ENCODE results near the gene KMT2E. TPM values are rescaled to one million over a fixed set of nuclear protein-coding genes. Genes with fewer than 3 reads are reported as not detected.

The KMT2E gene
- total and polyA plus RNA-seq, 2 experiments from 2014 or later = 30.7 to 63.5 TPM

DNA sequence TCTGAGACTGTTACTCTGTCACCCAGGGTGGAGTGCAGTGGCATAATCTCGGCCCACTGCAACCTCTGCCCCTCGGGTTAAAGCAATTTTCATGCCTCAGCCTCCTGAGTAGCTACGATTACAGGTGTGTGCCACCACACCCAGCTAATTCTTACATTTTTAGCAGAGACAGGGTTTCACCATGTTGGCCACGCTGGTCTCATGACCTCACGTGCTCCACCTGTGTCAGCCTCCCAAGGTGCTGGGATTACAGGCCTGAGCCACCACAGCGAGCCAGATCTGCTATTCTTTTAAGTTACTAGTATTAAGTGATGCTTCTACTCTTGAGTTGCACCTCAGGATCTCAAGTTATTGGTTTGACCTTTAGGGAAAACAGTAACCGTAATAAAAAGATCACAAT, 23.0 kb upstream of the KMT2E start:
- Histone ChIP-seq H3K9me2 (ENCODE audit: insufficient read depth) (no peaks in the 10 kb centered on the region), H3K9ac (no peak overlapping the region), H2AFZ (no peak overlapping the region), H3K27ac (no peak overlapping the region), H3K27me3 (replicated peaks; ENCODE audit: insufficient read depth) (no peaks in the 10 kb centered on the region), H3K9me3 (ENCODE audit: low read depth) (no peaks in the 10 kb centered on the region), H3K4me3 (no peak overlapping the region), H3K79me2 (ENCODE audit: insufficient read depth) (no peaks in the 10 kb centered on the region), H3F3A (ENCODE audit: insufficient read depth) (peaks cover 43% of the 10 kb centered on the region), H4K20me1 (ENCODE audit: insufficient read depth) (peaks cover 39% of the 10 kb centered on the region), H3K4me1 (ENCODE audit: insufficient read depth) (peaks cover 17% of the 10 kb centered on the region), H3K4me2 (ENCODE audit: unreplicated experiment) (no peak overlapping the region), H3K36me3 (ENCODE audit: low read depth) (peaks cover 17% of the 10 kb centered on the region; the same call in 1 of the 2 replicates)
- 97 to 99% methylated on average over 7 of the region's 7 CpGs for WGBS, 2 experiments (ENCODE audit: low coverage in 1 of 2, low lambda C conversion rate in 2 of 2, missing lambda C conversion rate in 2 of 2)
- no peak for DNase-seq
- TF ChIP-seq EZH2phosphoT487 (IDR thresholded peaks at IDR 0.05; ENCODE audit: insufficient read depth, low read depth) (no peak), EZH2 (IDR thresholded peaks at IDR 0.05; ENCODE audit: insufficient read depth, poor library complexity, severe bottlenecking) (no peak)
- in situ Hi-C loops (cut with MboI) = no loop called here

DNA sequence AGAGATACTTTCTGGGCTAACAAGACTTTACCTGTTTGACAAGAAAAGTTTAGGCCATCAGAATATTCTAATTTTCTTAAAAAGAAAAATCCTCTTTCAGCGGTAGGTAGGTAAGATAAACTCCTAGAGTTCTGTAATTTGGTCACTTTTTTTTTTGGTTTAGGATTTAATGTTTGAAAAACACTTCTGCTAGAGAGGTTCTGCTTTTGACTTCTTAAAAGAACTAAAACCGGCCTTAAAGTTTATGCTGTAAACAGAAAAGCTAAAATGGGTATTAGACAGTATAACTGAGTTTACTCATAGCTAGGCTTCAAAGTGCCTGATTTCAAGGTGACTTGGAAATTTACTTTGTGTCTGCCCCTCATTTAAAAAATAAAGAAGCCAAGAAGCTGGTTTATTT, 21.7 kb upstream of the KMT2E start:
- H3K27me3 ChIP-seq (replicated peaks; ENCODE audit: insufficient read depth) = no peaks in the 10 kb centered on the region
- H4K20me1 ChIP-seq (ENCODE audit: insufficient read depth) = peaks cover 43% of the 10 kb centered on the region
- peaks cover 25% of the 10 kb centered on the region; the same call in 1 of the 2 replicates for H3K36me3 ChIP-seq (ENCODE audit: low read depth)
- no peak overlapping the region for H3K4me2 ChIP-seq (ENCODE audit: unreplicated experiment)
- H3K9ac ChIP-seq = no peak overlapping the region
- peaks cover 13% of the 10 kb centered on the region for H3K4me1 ChIP-seq (ENCODE audit: insufficient read depth)
- 96 to 98% methylated on average over 2 of the region's 2 CpGs for WGBS, 2 experiments (ENCODE audit: low coverage in 1 of 2, low lambda C conversion rate in 2 of 2, missing lambda C conversion rate in 2 of 2)
- H3K9me2 ChIP-seq (ENCODE audit: insufficient read depth) = no peaks in the 10 kb centered on the region
- TF ChIP-seq EZH2 (IDR thresholded peaks at IDR 0.05; ENCODE audit: insufficient read depth, poor library complexity, severe bottlenecking) = no peak
- no peak for TF ChIP-seq EZH2phosphoT487 (IDR thresholded peaks at IDR 0.05; ENCODE audit: insufficient read depth, low read depth)
- no peak for DNase-seq
- in situ Hi-C loops (cut with MboI) = no loop called here
- no peaks in the 10 kb centered on the region for H3K79me2 ChIP-seq (ENCODE audit: insufficient read depth)
- no peak overlapping the region for H3K27ac ChIP-seq
- H3K4me3 ChIP-seq = no peak overlapping the region
- no peaks in the 10 kb centered on the region for H3K9me3 ChIP-seq (ENCODE audit: low read depth)
- H3F3A ChIP-seq (ENCODE audit: insufficient read depth) = peaks cover 44% of the 10 kb centered on the region; the same call in 1 of the 2 replicates
- H2AFZ ChIP-seq = no peak overlapping the region

DNA sequence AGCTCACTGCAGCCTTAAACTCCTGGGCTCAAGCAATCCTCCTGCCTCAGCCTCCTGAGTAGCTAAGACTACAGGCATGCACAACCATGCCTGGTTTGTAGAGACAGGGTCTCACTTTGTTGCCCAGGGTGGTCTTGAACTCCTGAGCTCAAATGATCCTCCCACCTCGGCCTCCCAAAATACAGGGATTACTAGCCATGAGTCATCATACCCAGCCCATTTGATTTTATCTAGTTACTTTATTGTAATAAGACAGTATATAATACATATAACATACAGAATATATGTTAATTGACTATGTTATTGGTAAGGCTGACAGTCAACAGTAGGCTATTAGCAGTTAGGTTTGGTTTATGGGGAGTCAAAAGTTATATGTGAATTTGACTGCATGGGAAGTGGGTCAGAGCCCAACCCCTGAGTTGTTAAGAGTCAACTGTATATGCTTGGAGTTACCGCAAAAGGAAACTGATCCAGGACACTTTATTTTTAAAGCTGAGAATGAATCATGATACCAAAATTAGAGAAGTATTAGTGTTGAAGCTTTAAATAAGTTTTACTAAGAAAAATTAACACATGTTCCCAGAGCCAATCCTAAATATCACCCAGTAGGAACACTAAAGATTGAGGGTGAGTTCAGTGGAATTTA, 20.7 kb upstream of the KMT2E start:
- H3K27me3 ChIP-seq (replicated peaks; ENCODE audit: insufficient read depth) = no peaks in the 10 kb centered on the region
- in situ Hi-C loops (cut with MboI) = no loop called here
- H3K9ac ChIP-seq = no peak overlapping the region
- 51 to 63% methylated on average over 2 of the region's 2 CpGs for WGBS, 2 experiments (ENCODE audit: low coverage in 1 of 2, low lambda C conversion rate in 2 of 2, missing lambda C conversion rate in 2 of 2)
- peaks cover 41% of the 10 kb centered on the region; the same call in 1 of the 2 replicates for H3F3A ChIP-seq (ENCODE audit: insufficient read depth)
- no peaks in the 10 kb centered on the region for H3K9me3 ChIP-seq (ENCODE audit: low read depth)
- TF ChIP-seq EZH2phosphoT487 (IDR thresholded peaks at IDR 0.05; ENCODE audit: insufficient read depth, low read depth) = no peak
- TF ChIP-seq EZH2 (IDR thresholded peaks at IDR 0.05; ENCODE audit: insufficient read depth, poor library complexity, severe bottlenecking) = no peak
- H3K27ac ChIP-seq = no peak overlapping the region
- H2AFZ ChIP-seq = no peak overlapping the region
- H3K4me3 ChIP-seq = no peak overlapping the region
- no peaks in the 10 kb centered on the region for H3K79me2 ChIP-seq (ENCODE audit: insufficient read depth)
- no peak for DNase-seq
- no peaks in the 10 kb centered on the region for H3K9me2 ChIP-seq (ENCODE audit: insufficient read depth)
- H3K4me1 ChIP-seq (ENCODE audit: insufficient read depth) = peaks cover 23% of the 10 kb centered on the region
- peaks cover 47% of the 10 kb centered on the region for H4K20me1 ChIP-seq (ENCODE audit: insufficient read depth)
- H3K36me3 ChIP-seq (ENCODE audit: low read depth) = peaks cover 23% of the 10 kb centered on the region; the same call in 1 of the 2 replicates
- no peak overlapping the region for H3K4me2 ChIP-seq (ENCODE audit: unreplicated experiment)

DNA sequence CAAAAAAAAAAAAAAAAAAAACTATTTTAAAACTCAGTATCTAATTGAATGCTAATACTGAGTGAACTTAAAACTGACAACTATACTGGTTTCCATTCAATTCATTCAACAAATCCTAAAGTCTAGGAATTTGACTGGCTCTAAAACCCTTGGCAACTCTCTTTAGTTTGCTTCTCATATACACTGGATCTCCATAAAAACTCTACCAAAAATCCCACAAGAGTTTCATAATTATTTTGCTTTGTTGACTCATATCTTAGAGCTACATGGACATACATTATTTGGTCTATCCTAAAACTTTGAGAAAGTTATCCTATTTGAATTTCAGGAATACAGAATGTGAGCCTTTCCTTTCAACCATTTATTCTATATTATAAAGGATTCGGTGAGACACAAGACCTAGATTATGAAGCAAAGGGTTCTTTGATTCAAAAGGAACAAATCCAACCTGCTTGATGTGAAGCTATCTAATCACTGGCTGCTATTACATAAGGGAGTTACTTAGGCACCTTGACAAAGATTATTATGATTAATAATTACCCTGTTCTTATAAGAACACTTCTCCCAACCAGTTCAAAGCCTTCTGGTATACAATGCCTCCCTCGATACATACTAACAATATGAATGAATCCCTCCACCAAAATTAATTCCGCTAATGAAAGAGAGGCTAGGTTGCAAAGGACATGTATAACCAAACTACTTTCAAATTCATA, 15.8 kb upstream of the KMT2E start:
- no peaks in the 10 kb centered on the region for H3K27me3 ChIP-seq (replicated peaks; ENCODE audit: insufficient read depth)
- peaks cover 12% of the 10 kb centered on the region; the same call in 1 of the 2 replicates for H3K36me3 ChIP-seq (ENCODE audit: low read depth)
- H3K9me2 ChIP-seq (ENCODE audit: insufficient read depth) = no peaks in the 10 kb centered on the region
- peaks cover 50% of the 10 kb centered on the region for H3K4me1 ChIP-seq (ENCODE audit: insufficient read depth)
- H3K9ac ChIP-seq = no peak overlapping the region
- H3F3A ChIP-seq (ENCODE audit: insufficient read depth) = peaks cover 57% of the 10 kb centered on the region
- no peak for DNase-seq
- H3K27ac ChIP-seq = no peak overlapping the region
- H3K4me2 ChIP-seq (ENCODE audit: unreplicated experiment) = no peak overlapping the region
- WGBS, 2 experiments (ENCODE audit: low coverage in 1 of 2, low lambda C conversion rate in 2 of 2, missing lambda C conversion rate in 2 of 2) = 96 to 100% methylated on average over 3 of the region's 3 CpGs
- H4K20me1 ChIP-seq (ENCODE audit: insufficient read depth) = peaks cover 58% of the 10 kb centered on the region
- in situ Hi-C loops (cut with MboI) = no loop called here
- H3K79me2 ChIP-seq (ENCODE audit: insufficient read depth) = no peaks in the 10 kb centered on the region
- H3K4me3 ChIP-seq = no peak overlapping the region
- H3K9me3 ChIP-seq (ENCODE audit: low read depth) = no peaks in the 10 kb centered on the region
- no peak overlapping the region for H2AFZ ChIP-seq
- no peak for TF ChIP-seq EZH2phosphoT487 (IDR thresholded peaks at IDR 0.05; ENCODE audit: insufficient read depth, low read depth)
- no peak for TF ChIP-seq EZH2 (IDR thresholded peaks at IDR 0.05; ENCODE audit: insufficient read depth, poor library complexity, severe bottlenecking)

All from GM23248 (cell line).